Astrocyte (in vitro differentiated cells and primary cell): ENCODE measurements around the gene ZNF860.

Experiments
- CTCF ChIP-seq: IDR thresholded peaks from 2 replicates; pipeline ENCODE4 v1.5.1; 2011; ENCODE audit warnings: low read depth, mild to moderate bottlenecking, inconsistent platforms, low read length, moderate library complexity; ENCODE audit not compliant: insufficient read depth
- EZH2 ChIP-seq: IDR thresholded peaks from 2 replicates; pipeline ENCODE4 v1.6.1; 2012; ENCODE audit warnings: mild to moderate bottlenecking, low read length, inconsistent platforms; ENCODE audit not compliant: insufficient read depth

GRCh38 chr3:31968369-31968926, 13.1 kb upstream of the ZNF860 start:
- no peak for TF ChIP-seq CTCF
- no peak for TF ChIP-seq EZH2
